GM19238 (cell line): ENCODE data around the gene NUAK2.

Source experiments
- DNase-seq: peaks from one replicate; pipeline ENCODE4 v3.0.0; 2011; ENCODE audit warnings: low spot score; ENCODE audit not compliant: insufficient read length

NUAK2 gene

GRCh38 chr1:205346956-205347574 lies 25.5 kb upstream of the NUAK2 start:
- no peak for DNase-seq

GRCh38 chr1:205345761-205346160 lies 24.2 kb upstream of the NUAK2 start:
- DNase-seq: no peak

- no peak for DNase-seq
Measured at GRCh38 chr1:205344066-205344928, 22.8 kb upstream of the NUAK2 start.

GRCh38 chr1:205343431-205344065 lies 22.0 kb upstream of the NUAK2 start:
- no peak for DNase-seq

- DNase-seq: no peak
Measured at GRCh38 chr1:205342986-205343385, 21.4 kb upstream of the NUAK2 start.

- no peak for DNase-seq
Measured at GRCh38 chr1:205340676-205341075, 19.1 kb upstream of the NUAK2 start.

- DNase-seq: peak; percentile 27
Measured at GRCh38 chr1:205339717-205340116, 18.2 kb upstream of the NUAK2 start.

- DNase-seq: no peak
Measured at GRCh38 chr1:205339197-205339702, 17.7 kb upstream of the NUAK2 start.

GRCh38 chr1:205338011-205338410 lies 16.5 kb upstream of the NUAK2 start:
- DNase-seq: no peak

- DNase-seq: no peak
Measured at GRCh38 chr1:205337481-205337880, 15.9 kb upstream of the NUAK2 start.

- DNase-seq: peak; percentile 64
Measured at GRCh38 chr1:205335692-205336091, 14.1 kb upstream of the NUAK2 start.

GRCh38 chr1:205332015-205332791 lies 10.7 kb upstream of the NUAK2 start:
- DNase-seq: no peak

- no peak for DNase-seq
Measured at GRCh38 chr1:205330150-205330549, 8.6 kb upstream of the NUAK2 start.

GRCh38 chr1:205329719-205330118 lies 8.2 kb upstream of the NUAK2 start:
- DNase-seq: no peak

GRCh38 chr1:205328476-205328875 lies 6.9 kb upstream of the NUAK2 start:
- no peak for DNase-seq

- DNase-seq: no peak
Measured at GRCh38 chr1:205326812-205327466, 5.4 kb upstream of the NUAK2 start.

GRCh38 chr1:205325334-205325884 lies 3.9 kb upstream of the NUAK2 start:
- peak; percentile 30 for DNase-seq

GRCh38 chr1:205324781-205325180 lies 3.2 kb upstream of the NUAK2 start:
- no peak for DNase-seq

GRCh38 chr1:205323794-205324193 lies 2.2 kb upstream of the NUAK2 start:
- DNase-seq: no peak

- DNase-seq: no peak
Measured at GRCh38 chr1:205321959-205322283, 376 bp upstream of the NUAK2 start.
